ENCODE measurements around the gene ZMIZ2. TPM values are rescaled to one million over a fixed set of nuclear protein-coding genes. Genes with fewer than 3 reads are reported as not detected.

ZMIZ2 gene
- total RNA-seq, 1 experiment from 2014 or later: 91.3 TPM

GRCh38 chr7:44764665-44765578, 16.3 kb downstream of the ZMIZ2 start:
- peaks cover 12 to 33% of the 10 kb centered on the region in 2 experiments for H3K4me1 ChIP-seq (ENCODE audit: control insufficient read depth in 1 of 2, insufficient read depth in 2 of 2, low read length in 2 of 2)
- BruUV-seq (replicated peaks): no TSS peak
- no peak for TF ChIP-seq CEBPB (IDR thresholded peaks at IDR 0.05; ENCODE audit: low read depth)
- no peak for TF ChIP-seq MAX (IDR thresholded peaks at IDR 0.05)
- TF ChIP-seq CTCF (IDR thresholded peaks at IDR 0.05 in 2 of 3, conservative IDR thresholded peaks at IDR 0.05 in 1 of 3; ENCODE audit: borderline replicate concordance in 1 of 3, insufficient read depth in 1 of 3, low read depth in 2 of 3, low read length in 2 of 3): 0 out of 6 replicates have a peak, but pooled peaks of 1 of the 3 experiments have one; percentile 7
- no peak for TF ChIP-seq REST (IDR thresholded peaks at IDR 0.05; ENCODE audit: low read depth)
- no peak for TF ChIP-seq TCF7L2 (IDR thresholded peaks at IDR 0.05; ENCODE audit: borderline replicate concordance, extremely low read depth, insufficient read depth, insufficient read length)
- TF ChIP-seq ELF1 (IDR thresholded peaks at IDR 0.05; ENCODE audit: borderline replicate concordance, low read depth): no peak
- TF ChIP-seq ATF3 (IDR thresholded peaks at IDR 0.05): no peak
- TF ChIP-seq RAD21 (IDR thresholded peaks at IDR 0.05; ENCODE audit: low read depth): peak; percentile 30; the same call in 1 of the 2 replicates
- no peak for TF ChIP-seq POLR2AphosphoS5 (IDR thresholded peaks at IDR 0.05; ENCODE audit: low read depth, low read length)
- TF ChIP-seq POLR2A (IDR thresholded peaks at IDR 0.05; ENCODE audit: borderline replicate concordance, extremely low read depth, insufficient read depth, insufficient read length): no peak
- no peak for TF ChIP-seq JUND (IDR thresholded peaks at IDR 0.05)
- intact Hi-C loops (cut with micrococcal nuclease): no loop called here
- no peak for ATAC-seq
- H2AFZ ChIP-seq (ENCODE audit: low read depth, low read length, poor library complexity, severe bottlenecking): no peak overlapping the region
- no peaks in the 10 kb centered on the region for H3K9me2 ChIP-seq (ENCODE audit: insufficient read depth)
- POLR2A ChIA-PET: no interaction called here
- no peak for DNase-seq (ENCODE audit: low read depth, low spot score)
- no peaks in the 10 kb centered on the region for H3K27me3 ChIP-seq (ENCODE audit: insufficient read depth, low read length)
- H4K20me1 ChIP-seq (ENCODE audit: insufficient read depth): no peaks in the 10 kb centered on the region
- H3K4me2 ChIP-seq (ENCODE audit: low read length): no peak overlapping the region
- RAD21 ChIA-PET (ENCODE audit: low non-redundant PET in 1 of 2, low total read pairs in 2 of 2, uncharacterized antibody in 2 of 2, unreplicated experiment in 2 of 2): no interaction called here
- H3K4me3 ChIP-seq (replicated peaks in 1 of 2; ENCODE audit: low read depth in 1 of 2, low read length in 2 of 2): no peak overlapping the region
- peaks cover 27 to 33% of the 10 kb centered on the region in 2 experiments; a peak in 3 of 4 replicates for H3K36me3 ChIP-seq (ENCODE audit: control insufficient read depth in 1 of 2, insufficient read depth in 2 of 2, low read length in 2 of 2)
- H3K27ac ChIP-seq (ENCODE audit: low read depth, low read length): no peak overlapping the region
- CTCF ChIA-PET: no interaction called here
- H3K79me2 ChIP-seq (ENCODE audit: insufficient read depth, low read length): no peaks in the 10 kb centered on the region
- no peaks in the 10 kb centered on the region for H3K9me3 ChIP-seq (ENCODE audit: control insufficient read depth in 1 of 2, insufficient read depth in 1 of 2, low read depth in 1 of 2, low read length in 2 of 2)
- H3K9ac ChIP-seq (ENCODE audit: low read length): no peak overlapping the region

Measured in HCT116 (cell line).